H1 (cell line): Measurements from ENCODE around the gene ITPR1. TPM values are rescaled to one million over a fixed set of nuclear protein-coding genes. Genes with fewer than 3 reads are reported as not detected.

Experiments
- CTCF ChIA-PET: fragments of 300-600 bp; sonication (Branson Sonifier 250); formaldehyde crosslinking; loops from one replicate; lab custom pipeline; 2021; ENCODE audit not compliant: partially characterized antibody; lab: Charles Lee
- POLR2A ChIA-PET: fragments of 300-600 bp; sonication (Branson Sonifier 250); formaldehyde crosslinking; loops from one replicate; lab custom pipeline; 2021; ENCODE audit warnings: inconsistent platforms; ENCODE audit not compliant: partially characterized antibody; lab: Charles Lee
- DNase-seq, 2 experiments: peaks; one replicate each; pipeline versions ENCODE4 v3.0.0 to v3.0.0-alpha.2; 2010 to 2022; ENCODE audit warnings: low spot score in 2 of 2, low read depth in 1 of 2, mixed read lengths in 1 of 2
- FAIRE-seq: peaks from 2 replicates; lab custom pipeline; 2011; peaks lifted over from hg19 to GRCh38; lab: Jason Lieb, UNC
- H2AFZ ChIP-seq: 2 replicates; pipeline ENCODE4 v1.8.1; 2012; ENCODE audit warnings: low read length, inconsistent platforms
- H2AK5ac ChIP-seq: 2 replicates; pipeline ENCODE4 v1.6.1; 2013; ENCODE audit warnings: low read depth, low read length
- H2BK120ac ChIP-seq: replicated peaks from 2 replicates; pipeline ENCODE3; 2013; ENCODE audit warnings: low read depth, low read length, inconsistent platforms
- H2BK12ac ChIP-seq: 2 replicates; pipeline ENCODE4 v1.6.1; 2013; ENCODE audit warnings: low read depth, low read length
- H2BK15ac ChIP-seq: 2 replicates; pipeline ENCODE4 v1.6.1; 2013; ENCODE audit warnings: low read length
- H2BK20ac ChIP-seq: 2 replicates; pipeline ENCODE4 v1.6.1; 2013; ENCODE audit warnings: low read length
- H2BK5ac ChIP-seq: 2 replicates; pipeline ENCODE4 v1.6.1; 2013; ENCODE audit warnings: low read depth, low read length
- H3K14ac ChIP-seq: 2 replicates; pipeline ENCODE4 v1.6.1; 2013; ENCODE audit warnings: inconsistent platforms; ENCODE audit not compliant: insufficient read length
- H3K18ac ChIP-seq: 2 replicates; pipeline ENCODE4 v1.6.1; 2013; ENCODE audit warnings: low read length; ENCODE audit errors: extremely low read depth
- H3K23ac ChIP-seq: 2 replicates; pipeline ENCODE4 v1.6.1; 2013; ENCODE audit warnings: inconsistent platforms; ENCODE audit not compliant: insufficient read length
- H3K23me2 ChIP-seq: 2 replicates; pipeline ENCODE4 v1.6.1; 2013; ENCODE audit warnings: low read depth, low read length
- H3K27ac ChIP-seq: 2 replicates; pipeline ENCODE4 v1.6.1; 2011; ENCODE audit warnings: low read depth, low read length, inconsistent platforms
- H3K27me3 ChIP-seq, 4 experiments: replicated peaks in 1 of 4; 1 replicate in 1 of 4; 2 replicates in 3 of 4; pipeline versions ENCODE4 v1.6.1 to v1.8.1; 2011 to 2013; ENCODE audit warnings: low read length in 3 of 4, mild to moderate bottlenecking in 3 of 4, inconsistent platforms in 2 of 4, mixed read lengths in 2 of 4, moderate library complexity in 1 of 4; ENCODE audit not compliant: control insufficient read depth in 3 of 4, insufficient read depth in 3 of 4; ENCODE audit errors: extremely low read depth in 1 of 4
- H3K36me3 ChIP-seq, 4 experiments: 2 replicates each; pipeline versions ENCODE4 v1.6.1 to v1.8.1; 2011 to 2013; ENCODE audit warnings: mild to moderate bottlenecking in 4 of 4, low read length in 3 of 4, moderate library complexity in 2 of 4, control low read depth in 1 of 4, inconsistent platforms in 1 of 4; ENCODE audit not compliant: insufficient read depth in 4 of 4, control insufficient read depth in 2 of 4
- H3K4ac ChIP-seq: replicated peaks from 2 replicates; pipeline ENCODE3; 2013; ENCODE audit warnings: low read length, low read depth, mixed read lengths, inconsistent platforms; ENCODE audit not compliant: insufficient read length
- H3K4me1 ChIP-seq, 4 experiments: replicated peaks in 1 of 4; 1 replicate in 1 of 4; 2 replicates in 3 of 4; pipeline versions ENCODE4 v1.6.1 to v1.8.1; 2011 to 2013; ENCODE audit warnings: low read length in 3 of 4, inconsistent platforms in 2 of 4, mixed read lengths in 1 of 4; ENCODE audit not compliant: insufficient read depth in 4 of 4, control insufficient read depth in 3 of 4
- H3K4me2 ChIP-seq, 2 experiments: 2 replicates each; pipeline versions ENCODE4 v1.6.1 to v1.8.1; 2011 to 2013; ENCODE audit warnings: low read depth in 2 of 2, low read length in 2 of 2, control low read depth in 1 of 2, inconsistent platforms in 1 of 2, mild to moderate bottlenecking in 1 of 2; ENCODE audit not compliant: insufficient read depth in 1 of 2
- H3K4me3 ChIP-seq, 4 experiments: fragments of 200-600, 300-600 bp in 1 of 4; sonication (generic), shearing (Covaris generic), sonication (Bioruptor Twin) in 1 of 4; 2 replicates each; pipeline versions ENCODE4 v1.5.1 to v1.8.1; 2011 to 2016; ENCODE audit warnings: low read length in 4 of 4, low read depth in 3 of 4, control low read depth in 2 of 4, inconsistent platforms in 2 of 4, mild to moderate bottlenecking in 2 of 4, mixed read lengths in 1 of 4, moderate library complexity in 1 of 4; ENCODE audit not compliant: insufficient read depth in 2 of 4; ENCODE audit errors: extremely low read depth in 1 of 4
- H3K56ac ChIP-seq: replicated peaks from 2 replicates; pipeline ENCODE3; 2013; ENCODE audit warnings: low read depth, mild to moderate bottlenecking, mixed read lengths, low read length, inconsistent platforms; ENCODE audit not compliant: insufficient read length
- H3K79me1 ChIP-seq: 2 replicates; pipeline ENCODE4 v1.6.1; 2013; ENCODE audit warnings: low read depth, low read length, control low read depth
- H3K79me2 ChIP-seq, 2 experiments: 2 replicates each; pipeline versions ENCODE4 v1.6.1 to v1.8.1; 2012 to 2013; ENCODE audit warnings: low read length in 2 of 2, mild to moderate bottlenecking in 2 of 2, inconsistent platforms in 1 of 2; ENCODE audit not compliant: insufficient read depth in 2 of 2, control insufficient read depth in 1 of 2
- H3K9ac ChIP-seq, 4 experiments: replicated peaks in 1 of 4; 1 replicate in 1 of 4; 2 replicates in 3 of 4; pipeline versions ENCODE4 v1.6.1 to v1.8.1; 2011 to 2013; ENCODE audit warnings: low read depth in 3 of 4, low read length in 3 of 4, control low read depth in 2 of 4, mild to moderate bottlenecking in 2 of 4, moderate library complexity in 2 of 4, inconsistent platforms in 1 of 4; ENCODE audit errors: extremely low read depth in 1 of 4
- H3K9me3 ChIP-seq, 2 experiments: 2 replicates each; pipeline versions ENCODE4 v1.6.1 to v1.8.1; 2012 to 2013; ENCODE audit warnings: mild to moderate bottlenecking in 2 of 2, moderate library complexity in 2 of 2, control low read depth in 1 of 2, inconsistent platforms in 1 of 2, low read depth in 1 of 2, low read length in 1 of 2, mixed read lengths in 1 of 2; ENCODE audit not compliant: insufficient read depth in 2 of 2
- H4K20me1 ChIP-seq, 2 experiments: replicated peaks in 1 of 2; 2 replicates each; pipeline versions ENCODE3 to v1.8.1; 2011 to 2013; ENCODE audit warnings: inconsistent platforms in 2 of 2, low read length in 2 of 2, mild to moderate bottlenecking in 1 of 2; ENCODE audit not compliant: insufficient read depth in 2 of 2, control insufficient read depth in 1 of 2
- H4K5ac ChIP-seq: 2 replicates; pipeline ENCODE4 v1.6.1; 2013; ENCODE audit warnings: low read length, low read depth, mixed read lengths, inconsistent platforms; ENCODE audit not compliant: insufficient read length
- H4K8ac ChIP-seq: 2 replicates; pipeline ENCODE4 v1.8.0; 2013; ENCODE audit warnings: mild to moderate bottlenecking, moderate library complexity, low read length, inconsistent platforms; ENCODE audit not compliant: insufficient read depth; ENCODE audit errors: extremely low read depth
- H4K91ac ChIP-seq: replicated peaks from 2 replicates; pipeline ENCODE3; 2013; ENCODE audit warnings: low read length, mixed read lengths, inconsistent platforms; ENCODE audit not compliant: insufficient read length
- ATF2 ChIP-seq: IDR thresholded peaks from 2 replicates; pipeline ENCODE4 v1.6.1; 2012; ENCODE audit warnings: low read length, inconsistent platforms
- BRCA1 ChIP-seq: IDR thresholded peaks from 2 replicates; pipeline ENCODE4 v1.6.1; 2012; ENCODE audit warnings: low read depth, low read length, improper control_type of control experiment
- CTCF ChIP-seq, 3 experiments: IDR thresholded peaks; 1 replicate in 2 of 3; 2 replicates in 1 of 3; pipeline versions ENCODE4 v1.5.1 to v1.6.1; 2011; ENCODE audit warnings: low read length in 3 of 3, mild to moderate bottlenecking in 3 of 3, inconsistent platforms in 2 of 3, low read depth in 1 of 3, moderate library complexity in 1 of 3; ENCODE audit not compliant: insufficient read depth in 1 of 3; ENCODE audit errors: control extremely low read depth in 1 of 3
- RAD21 ChIP-seq, 2 experiments: IDR thresholded peaks in 1 of 2; conservative IDR thresholded peaks in 1 of 2; 2 replicates each; pipeline ENCODE4 v1.6.1; 2011; ENCODE audit warnings: low read depth in 2 of 2, low read length in 2 of 2, improper control_type of control experiment in 1 of 2, inconsistent platforms in 1 of 2, mild to moderate bottlenecking in 1 of 2, moderate library complexity in 1 of 2
- SIN3A ChIP-seq, 2 experiments: IDR thresholded peaks in 1 of 2; conservative IDR thresholded peaks in 1 of 2; 2 replicates each; pipeline ENCODE4 v1.6.1; 2011 to 2012; ENCODE audit warnings: low read length in 2 of 2, improper control_type of control experiment in 1 of 2, low read depth in 1 of 2, mild to moderate bottlenecking in 1 of 2
- SRF ChIP-seq: IDR thresholded peaks from 2 replicates; pipeline ENCODE4 v1.6.1; 2011; ENCODE audit warnings: mild to moderate bottlenecking, low read depth, low read length, moderate library complexity
- WGBS, 2 experiments: shearing (Covaris generic) in 1 of 2; methylation state at CpG; one replicate each; pipeline versions ENCODE4 v1.1.6 to v1.1.7; 2013 to 2015; ENCODE audit warnings: low lambda C conversion rate in 2 of 2, mixed read lengths in 2 of 2, inconsistent platforms in 1 of 2, low coverage in 1 of 2, missing lambda C conversion rate in 1 of 2; ENCODE audit not compliant: insufficient replicate concordance in 2 of 2, insufficient coverage in 1 of 2, insufficient read length in 1 of 2; ENCODE audit errors: extremely low coverage in 1 of 2, missing lambda C conversion rate in 1 of 2; 5-methylcytosine and 5-hydroxymethylcytosine counted together
- polyA plus RNA-seq, 7 experiments: library from polyadenylated mRNA; depleted of rRNA in 3 of 7; stranded (reverse) in 5 of 7; unstranded in 2 of 7; fragments of >200 nt in 5 of 7; fragments of 200-250 nt in 2 of 7; gene quantifications; 1 replicate in 5 of 7; 2 replicates in 1 of 7; 4 replicates in 1 of 7; pipeline versions ENCODE4 v1.2.1 to v1.2.3, GENCODE V29; 2011 to 2013; ENCODE audit warnings: missing spikeins in 2 of 7, mixed read lengths in 2 of 7
- total RNA-seq: library from RNA; stranded (reverse); fragmentation: NEBNext Ultra II Directional; extraction: Animal tissue kit (Norgen Biotek cat#: 25700); gene quantifications from 2 replicates; pipeline ENCODE4 v1.2.1, GENCODE V29; 2021

ITPR1 gene
- total and polyA plus RNA-seq, 2 of the 8 experiments (the other 6 are each of a cell fraction or from before 2014, with no cell fraction given): 2.5 to 16.3 TPM

- no peaks in the 10 kb centered on the region for H3K79me1 ChIP-seq
- TF ChIP-seq CTCF (IDR thresholded peaks at IDR 0.05; ENCODE audit: control extremely low read depth in 1 of 3, insufficient read depth in 1 of 3, low read depth in 1 of 3, low read length in 3 of 3) (no peak), RAD21 (IDR thresholded peaks at IDR 0.05 in 1 of 2, conservative IDR thresholded peaks at IDR 0.05 in 1 of 2; ENCODE audit: low read depth in 2 of 2, low read length in 2 of 2) (no peak), ATF2 (no peak), BRCA1 (no peak), SRF (no peak), SIN3A (conservative IDR thresholded peaks at IDR 0.05 in 1 of 2, IDR thresholded peaks at IDR 0.05 in 1 of 2; ENCODE audit: low read depth in 1 of 2, low read length in 2 of 2) (no peak)
- H2BK20ac ChIP-seq: no peak overlapping the region
- H2BK12ac ChIP-seq: no peak overlapping the region
- H3K27ac ChIP-seq: no peak overlapping the region
- H3K9me3 ChIP-seq: 0 out of 4 replicates have a peak, but pooled peaks cover 0 to 2% of the 10 kb centered on the region in 2 experiments
- peaks cover 0 to 11% (median 6%) of the 10 kb centered on the region in 4 experiments; a peak in 6 of 7 replicates for H3K4me1 ChIP-seq
- H2BK5ac ChIP-seq: no peak overlapping the region
- no peak overlapping the region for H4K91ac ChIP-seq
- H3K4ac ChIP-seq: no peak overlapping the region
- no peak overlapping the region for H3K9ac ChIP-seq
- no peak overlapping the region for H3K4me2 ChIP-seq
- H4K5ac ChIP-seq: no peak overlapping the region
- H2AK5ac ChIP-seq: no peak overlapping the region
- no peak overlapping the region for H3K4me3 ChIP-seq
- H4K8ac ChIP-seq: no peak overlapping the region
- H4K20me1 ChIP-seq: no peaks in the 10 kb centered on the region
- H3K36me3 ChIP-seq: no peaks in the 10 kb centered on the region
- DNase-seq (no peak), FAIRE-seq (no peak)
- ChIA-PET CTCF (interaction anchor here (1.2 kb wide), 1 partner anchor 21 kb away, joined by 4 read pairs; no protein-coding TSS in a partner anchor), POLR2A (no interaction called here)
- H3K79me2 ChIP-seq: no peaks in the 10 kb centered on the region
- no peak overlapping the region for H3K56ac ChIP-seq
- H2BK120ac ChIP-seq: no peak overlapping the region
- H3K23me2 ChIP-seq: peaks cover 4% of the 10 kb centered on the region; the same call in 1 of the 2 replicates
- H2AFZ ChIP-seq: no peak overlapping the region
- no peak overlapping the region for H2BK15ac ChIP-seq
- peaks cover 0 to 18% (median 10%) of the 10 kb centered on the region in 4 experiments; a peak in 5 of 7 replicates for H3K27me3 ChIP-seq
- H3K14ac ChIP-seq: no peak overlapping the region
- 83% methylated on average over 2 of the region's 2 CpGs; no CpG with 5 or more reads in 1 of the 2 experiments for WGBS, 2 experiments
- H3K18ac ChIP-seq: no peak overlapping the region
- H3K23ac ChIP-seq: no peak overlapping the region
Measured at GRCh38 chr3:4865714-4866113, 372.6 kb downstream of the ITPR1 start.
